HepG2 (cell line): ENCODE results near the gene RNF123. TPM values are rescaled to one million over a fixed set of nuclear protein-coding genes. Genes with fewer than 3 reads are reported as not detected.

ENCODE experiments used
- ATF6 ChIP-seq: sonication (generic); formaldehyde crosslinking; conservative IDR thresholded peaks from 2 replicates; pipeline ENCODE4 v1.4.0; 2020; ENCODE audit warnings: missing genetic modification reagents
- CEBPG ChIP-seq: IDR thresholded peaks from 2 replicates; pipeline ENCODE4 v1.6.1; 2016
- FOXA3 ChIP-seq: IDR thresholded peaks from 2 replicates; pipeline ENCODE4 v1.6.1; 2016; ENCODE audit warnings: missing genetic modification reagents, missing compliant biosample characterization
- FOXC1 ChIP-seq: sonication (generic); formaldehyde crosslinking; IDR thresholded peaks from 2 replicates; pipeline ENCODE4 v1.8.0; 2022; ENCODE audit warnings: mild to moderate bottlenecking, missing genetic modification reagents, borderline replicate concordance
- GATAD2A ChIP-seq: IDR thresholded peaks from 2 replicates; pipeline ENCODE4 v1.6.1; 2016
- HOMEZ ChIP-seq: IDR thresholded peaks from 2 replicates; pipeline ENCODE4 v1.6.1; 2016; ENCODE audit warnings: low read depth
- IKZF5 ChIP-seq: IDR thresholded peaks from 2 replicates; pipeline ENCODE4 v1.6.1; 2018; ENCODE audit warnings: missing genetic modification reagents, mild to moderate bottlenecking, missing compliant biosample characterization
- JUND ChIP-seq: sonication (generic); formaldehyde crosslinking; IDR thresholded peaks from 2 replicates; pipeline ENCODE4 v1.8.0; 2022; ENCODE audit warnings: mild to moderate bottlenecking, missing genetic modification reagents
- KDM1A ChIP-seq: IDR thresholded peaks from 2 replicates; pipeline ENCODE4 v1.6.1; 2016; ENCODE audit warnings: missing compliant biosample characterization
- NFKB2 ChIP-seq: sonication (generic); formaldehyde crosslinking; IDR thresholded peaks from 2 replicates; pipeline ENCODE4 v1.4.0; 2020; ENCODE audit warnings: missing genetic modification reagents, borderline replicate concordance
- NFRKB ChIP-seq: fragments of 450-650 bp; IDR thresholded peaks from 2 replicates; pipeline ENCODE4 v1.6.1; 2017
- TCF7L2 ChIP-seq: IDR thresholded peaks from 2 replicates; pipeline ENCODE4 v1.6.1; 2011; ENCODE audit warnings: mild to moderate bottlenecking, low read depth, low read length, moderate library complexity
- ZFP37 ChIP-seq: sonication (generic); formaldehyde crosslinking; IDR thresholded peaks from 2 replicates; pipeline ENCODE4 v1.4.0; 2020; ENCODE audit warnings: missing genetic modification reagents, borderline replicate concordance
- ZNF607 ChIP-seq: sonication (generic); formaldehyde crosslinking; IDR thresholded peaks from 2 replicates; pipeline ENCODE4 v1.5.1; 2020; ENCODE audit warnings: missing genetic modification reagents, mild to moderate bottlenecking, borderline replicate concordance
- ZSCAN5A ChIP-seq: sonication (generic); formaldehyde crosslinking; IDR thresholded peaks from 2 replicates; pipeline ENCODE4 v1.8.0; 2022; ENCODE audit warnings: mild to moderate bottlenecking, missing genetic modification reagents, borderline replicate concordance
- polyA plus RNA-seq, 8 experiments: library from polyadenylated mRNA; depleted of rRNA in 3 of 8; stranded (reverse) in 7 of 8; unstranded in 1 of 8; fragments of >200 nt; fragmentation: Illumina TruSeq in 4 of 8; extraction: Trizol in 4 of 8; gene quantifications; 2 replicates each; pipeline versions ENCODE4 v1.2.1 to v1.2.3, GENCODE V29; 2011 to 2016; ENCODE audit warnings: low read depth in 4 of 8, missing spikeins in 1 of 8, mixed read lengths in 1 of 8; ENCODE audit not compliant: insufficient read depth in 1 of 8
- total RNA-seq, 5 experiments: library from RNA; depleted of rRNA; stranded (reverse); fragments of >200 nt; fragmentation: Illumina TruSeq; extraction: Trizol; gene quantifications; 2 replicates each; pipeline ENCODE4 v1.2.3, GENCODE V29; 2016; ENCODE audit warnings: low read depth in 1 of 5
- TF ChIP-seq, protein P1 (sequence below): IDR thresholded peaks from 2 replicates; pipeline ENCODE4 v1.4.0; 2020; ENCODE audit warnings: mild to moderate bottlenecking, missing genetic modification reagents

Gene RNF123
- total and polyA plus RNA-seq, 2 of the 13 experiments (the other 11 are each of a cell fraction or from before 2014, with no cell fraction given) = 29.9 to 82.2 TPM

- TF ChIP-seq ATF6 (CRISPR knock-in tag) = no peak
- TF ChIP-seq, protein P1, sequence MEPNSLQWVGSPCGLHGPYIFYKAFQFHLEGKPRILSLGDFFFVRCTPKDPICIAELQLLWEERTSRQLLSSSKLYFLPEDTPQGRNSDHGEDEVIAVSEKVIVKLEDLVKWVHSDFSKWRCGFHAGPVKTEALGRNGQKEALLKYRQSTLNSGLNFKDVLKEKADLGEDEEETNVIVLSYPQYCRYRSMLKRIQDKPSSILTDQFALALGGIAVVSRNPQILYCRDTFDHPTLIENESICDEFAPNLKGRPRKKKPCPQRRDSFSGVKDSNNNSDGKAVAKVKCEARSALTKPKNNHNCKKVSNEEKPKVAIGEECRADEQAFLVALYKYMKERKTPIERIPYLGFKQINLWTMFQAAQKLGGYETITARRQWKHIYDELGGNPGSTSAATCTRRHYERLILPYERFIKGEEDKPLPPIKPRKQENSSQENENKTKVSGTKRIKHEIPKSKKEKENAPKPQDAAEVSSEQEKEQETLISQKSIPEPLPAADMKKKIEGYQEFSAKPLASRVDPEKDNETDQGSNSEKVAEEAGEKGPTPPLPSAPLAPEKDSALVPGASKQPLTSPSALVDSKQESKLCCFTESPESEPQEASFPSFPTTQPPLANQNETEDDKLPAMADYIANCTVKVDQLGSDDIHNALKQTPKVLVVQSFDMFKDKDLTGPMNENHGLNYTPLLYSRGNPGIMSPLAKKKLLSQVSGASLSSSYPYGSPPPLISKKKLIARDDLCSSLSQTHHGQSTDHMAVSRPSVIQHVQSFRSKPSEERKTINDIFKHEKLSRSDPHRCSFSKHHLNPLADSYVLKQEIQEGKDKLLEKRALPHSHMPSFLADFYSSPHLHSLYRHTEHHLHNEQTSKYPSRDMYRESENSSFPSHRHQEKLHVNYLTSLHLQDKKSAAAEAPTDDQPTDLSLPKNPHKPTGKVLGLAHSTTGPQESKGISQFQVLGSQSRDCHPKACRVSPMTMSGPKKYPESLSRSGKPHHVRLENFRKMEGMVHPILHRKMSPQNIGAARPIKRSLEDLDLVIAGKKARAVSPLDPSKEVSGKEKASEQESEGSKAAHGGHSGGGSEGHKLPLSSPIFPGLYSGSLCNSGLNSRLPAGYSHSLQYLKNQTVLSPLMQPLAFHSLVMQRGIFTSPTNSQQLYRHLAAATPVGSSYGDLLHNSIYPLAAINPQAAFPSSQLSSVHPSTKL (CRISPR knock-in tag) = peak; percentile 9; the same call in 1 of the 2 replicates
- TF ChIP-seq GATAD2A (CRISPR knock-in tag) = no peak
- no peak; the same call in 1 of the 2 replicates for TF ChIP-seq ZFP37 (CRISPR knock-in tag)
- no peak for TF ChIP-seq JUND
- TF ChIP-seq TCF7L2 = no peak
- no peak for TF ChIP-seq HOMEZ (CRISPR knock-in tag)
- TF ChIP-seq CEBPG = no peak
- no peak for TF ChIP-seq KDM1A (CRISPR knock-in tag)
- no peak for TF ChIP-seq IKZF5 (CRISPR knock-in tag)
- no peak; the same call in none of the 2 replicates for TF ChIP-seq FOXC1 (CRISPR knock-in tag)
- TF ChIP-seq FOXA3 (CRISPR knock-in tag) = peak; percentile 20; the same call in 1 of the 2 replicates
- 0 out of 2 replicates have a peak, but pooled peaks have one; percentile 9 for TF ChIP-seq NFKB2
- no peak for TF ChIP-seq ZSCAN5A (CRISPR knock-in tag)
- TF ChIP-seq ZNF607 = peak; percentile 79
- no peak for TF ChIP-seq NFRKB
Observed at GRCh38 chr3:49723628-49724551, 34.5 kb downstream of the RNF123 start, which contains the start of gene GMPPB (continued).
